GM06990 (cell line): ENCODE data around the gene SALL4.
"Not testable (repeated sequence)": the region's sequence is repeated elsewhere in the genome, so short reads cannot be mapped to it uniquely, and the experiment has no call there.

Experiments
- DNase-seq: peaks from one replicate; pipeline ENCODE4 v3.0.0-alpha.2; 2011; ENCODE audit not compliant: insufficient read length; ENCODE audit errors: extremely low read depth
- H3K27me3 ChIP-seq: replicated peaks from 2 replicates; pipeline ENCODE4 v1.6.0; 2011; ENCODE audit warnings: low read length; ENCODE audit not compliant: control insufficient read depth, insufficient read depth
- H3K36me3 ChIP-seq: 2 replicates; pipeline ENCODE4 v1.5.1; 2011; ENCODE audit warnings: low read length; ENCODE audit not compliant: control insufficient read depth, insufficient read depth
- H3K4me3 ChIP-seq: replicated peaks from 2 replicates; pipeline ENCODE4 v1.5.1; 2011; ENCODE audit warnings: low read depth, mild to moderate bottlenecking, control low read depth, low read length
- TF ChIP-seq, protein P1 (sequence below): IDR thresholded peaks from 2 replicates; pipeline ENCODE4 v1.5.1; 2011; ENCODE audit warnings: low read length, control low read depth, mild to moderate bottlenecking, inconsistent platforms; ENCODE audit not compliant: insufficient read depth, poor library complexity, severe bottlenecking

SALL4 gene

DNA sequence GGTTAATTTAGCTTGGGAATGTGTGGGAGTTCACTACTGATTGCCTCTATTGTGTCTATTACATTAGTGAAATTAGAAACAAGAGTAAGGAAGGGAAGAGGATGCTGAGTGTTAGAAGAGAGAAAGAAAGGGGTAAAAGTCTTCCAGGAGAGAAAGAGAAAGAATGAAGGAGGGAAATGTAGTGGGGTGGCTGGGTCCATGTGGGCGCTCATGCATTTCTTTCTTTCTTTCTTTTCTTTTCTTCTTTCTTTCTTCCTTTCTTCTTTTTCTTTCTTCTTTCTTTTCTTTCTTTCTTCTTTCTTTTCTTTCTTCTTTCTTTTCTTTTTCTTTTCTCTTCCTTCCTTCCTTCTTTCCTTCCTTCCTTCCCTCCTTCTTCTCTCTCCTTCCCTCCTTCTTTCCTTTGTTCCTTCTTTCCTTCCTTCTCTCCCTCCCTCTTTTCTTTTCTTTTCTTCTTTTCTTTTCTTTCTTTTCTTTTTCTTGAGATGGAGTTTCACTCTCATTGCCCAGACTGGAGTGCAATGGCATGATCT, 16.2 kb upstream of the SALL4 start:
- TF ChIP-seq, protein P1, sequence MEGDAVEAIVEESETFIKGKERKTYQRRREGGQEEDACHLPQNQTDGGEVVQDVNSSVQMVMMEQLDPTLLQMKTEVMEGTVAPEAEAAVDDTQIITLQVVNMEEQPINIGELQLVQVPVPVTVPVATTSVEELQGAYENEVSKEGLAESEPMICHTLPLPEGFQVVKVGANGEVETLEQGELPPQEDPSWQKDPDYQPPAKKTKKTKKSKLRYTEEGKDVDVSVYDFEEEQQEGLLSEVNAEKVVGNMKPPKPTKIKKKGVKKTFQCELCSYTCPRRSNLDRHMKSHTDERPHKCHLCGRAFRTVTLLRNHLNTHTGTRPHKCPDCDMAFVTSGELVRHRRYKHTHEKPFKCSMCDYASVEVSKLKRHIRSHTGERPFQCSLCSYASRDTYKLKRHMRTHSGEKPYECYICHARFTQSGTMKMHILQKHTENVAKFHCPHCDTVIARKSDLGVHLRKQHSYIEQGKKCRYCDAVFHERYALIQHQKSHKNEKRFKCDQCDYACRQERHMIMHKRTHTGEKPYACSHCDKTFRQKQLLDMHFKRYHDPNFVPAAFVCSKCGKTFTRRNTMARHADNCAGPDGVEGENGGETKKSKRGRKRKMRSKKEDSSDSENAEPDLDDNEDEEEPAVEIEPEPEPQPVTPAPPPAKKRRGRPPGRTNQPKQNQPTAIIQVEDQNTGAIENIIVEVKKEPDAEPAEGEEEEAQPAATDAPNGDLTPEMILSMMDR = no peak
- H3K27me3 ChIP-seq = no peaks in the 10 kb centered on the region
- no peak for DNase-seq

DNA sequence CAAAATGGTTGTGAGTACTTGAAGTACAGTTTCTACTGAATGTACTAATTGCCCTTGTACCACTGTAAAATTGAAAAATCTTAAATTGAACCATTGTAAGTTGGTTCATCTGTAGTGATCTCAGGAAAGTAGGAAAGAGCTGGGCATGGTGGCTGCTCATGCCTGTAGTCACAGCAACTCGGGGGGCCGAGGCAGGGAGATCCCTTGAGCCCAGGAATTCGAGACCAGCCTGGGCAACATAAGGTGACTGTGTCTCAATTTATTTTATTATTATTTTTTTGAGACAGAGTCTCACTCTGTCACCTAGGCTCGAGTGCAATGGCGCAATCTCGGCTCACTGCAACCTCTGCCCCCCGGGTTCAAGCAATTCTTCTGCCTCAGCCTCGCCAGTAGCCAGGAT, 14.5 kb upstream of the SALL4 start:
- not testable (repeated sequence) for H3K36me3 ChIP-seq, DNase-seq, H3K4me3 ChIP-seq, H3K27me3 ChIP-seq

More for the DNA sequence above, 16.2 kb upstream of the SALL4 start:
- no peak overlapping the region for H3K4me3 ChIP-seq
- no peaks in the 10 kb centered on the region for H3K36me3 ChIP-seq

DNA sequence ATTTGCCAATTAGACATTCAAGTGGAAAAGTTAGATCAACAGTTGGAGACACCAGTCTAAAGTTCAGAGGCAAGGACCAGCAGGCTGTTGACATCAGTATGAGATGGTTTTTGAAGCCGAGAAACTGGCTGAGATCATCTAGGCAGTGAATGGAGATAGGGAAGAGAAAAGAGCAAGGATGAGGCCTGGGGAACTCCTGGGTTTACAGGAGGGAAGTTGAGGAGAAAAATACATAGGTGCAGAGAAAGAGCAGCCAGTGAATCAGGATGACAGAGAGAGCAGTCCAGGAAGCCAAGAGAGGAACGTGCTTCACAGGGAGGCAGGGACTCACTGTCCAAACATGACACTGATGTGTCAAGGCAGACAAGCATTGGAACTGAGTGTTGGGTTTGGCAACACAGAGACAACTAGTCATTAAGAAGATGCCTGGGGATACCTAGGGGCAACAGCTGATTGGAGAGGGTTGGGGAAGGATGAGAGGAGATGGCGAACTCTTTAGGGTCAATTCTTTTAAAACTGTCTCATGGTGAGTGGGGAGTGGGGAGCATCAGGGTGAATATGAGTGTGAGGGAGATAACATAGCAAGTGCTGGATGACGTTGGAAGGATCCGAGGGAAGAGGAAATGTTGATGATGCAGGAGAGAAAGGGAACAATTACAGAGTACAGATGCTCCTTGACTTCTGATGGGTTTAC, 13.2 kb upstream of the SALL4 start:
- H3K27me3 ChIP-seq = no peaks in the 10 kb centered on the region

DNA sequence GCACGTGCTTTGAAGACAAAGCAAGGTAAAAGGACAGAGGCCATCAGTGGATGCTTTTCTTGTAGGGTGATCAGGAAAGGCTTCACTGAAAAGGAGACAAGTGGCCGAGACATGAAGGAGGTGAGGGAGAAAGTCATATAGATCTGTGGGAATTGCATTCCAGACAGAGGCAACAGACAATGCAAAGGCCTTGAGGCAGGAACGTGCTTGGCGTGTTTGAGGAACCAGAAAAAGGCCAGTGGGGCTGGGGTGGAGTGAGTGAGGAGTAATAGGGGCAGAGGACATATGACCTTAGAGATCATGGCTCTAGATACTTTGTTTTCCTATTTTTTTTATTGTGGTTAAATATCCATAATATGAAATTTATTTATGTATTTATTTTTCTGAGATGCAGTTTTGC, 10.5 kb upstream of the SALL4 start:
- no peak for DNase-seq
- Histone ChIP-seq H3K27me3 (no peaks in the 10 kb centered on the region), H3K36me3 (no peaks in the 10 kb centered on the region), H3K4me3 (no peak overlapping the region)
- TF ChIP-seq, protein P1 = no peak

More for the DNA sequence above, 13.2 kb upstream of the SALL4 start:
- H3K4me3 ChIP-seq = no peak overlapping the region
- TF ChIP-seq, protein P1 = no peak
- no peaks in the 10 kb centered on the region for H3K36me3 ChIP-seq
- DNase-seq = no peak

DNA sequence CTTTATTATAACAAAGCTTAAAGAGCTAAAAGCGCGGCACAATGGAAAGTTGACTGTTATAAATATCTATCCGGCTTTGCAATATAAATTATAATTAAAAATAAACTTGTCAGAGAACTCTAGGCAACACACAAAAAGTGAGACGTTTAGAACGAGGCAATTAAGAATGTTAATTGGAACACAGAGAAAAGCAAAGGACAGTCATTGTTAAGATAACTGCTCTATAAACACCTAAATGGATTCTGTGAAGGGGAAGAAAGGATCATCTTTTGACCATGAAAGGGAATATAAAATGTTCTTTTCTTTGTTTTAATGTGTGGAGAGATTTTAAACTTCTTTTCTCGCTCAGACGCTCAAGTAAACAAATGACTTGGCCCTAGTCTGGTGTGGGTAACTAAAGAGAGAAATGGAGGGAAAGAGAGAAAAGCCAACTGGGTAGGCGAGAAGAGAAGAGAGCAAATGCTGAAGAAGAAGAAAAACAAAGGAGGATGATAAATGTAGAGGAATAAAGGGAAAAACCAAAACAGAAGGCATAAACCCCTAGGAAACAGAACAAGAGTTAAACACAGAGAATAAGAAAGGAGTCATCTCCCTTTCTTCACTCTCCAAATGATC, 9.3 kb upstream of the SALL4 start:
- Histone ChIP-seq H3K4me3 (no peak overlapping the region), H3K27me3 (no peaks in the 10 kb centered on the region), H3K36me3 (no peaks in the 10 kb centered on the region)
- TF ChIP-seq, protein P1 = no peak
- no peak for DNase-seq

DNA sequence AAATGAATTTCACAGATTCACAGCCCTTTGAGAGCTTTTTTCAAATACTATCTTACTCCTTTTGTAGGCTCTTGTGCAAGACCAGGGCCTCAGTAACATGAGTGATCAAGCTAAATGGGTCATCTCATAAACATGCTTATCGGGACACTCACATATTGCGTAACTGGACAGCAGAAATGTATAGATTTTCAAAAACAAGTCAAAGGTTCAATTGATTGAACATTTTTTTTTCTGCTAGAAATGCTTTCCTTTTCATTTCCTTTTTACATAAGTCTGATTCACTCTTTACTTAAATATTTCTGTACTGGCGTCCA, 8.7 kb upstream of the SALL4 start:
- H3K27me3 ChIP-seq = no peaks in the 10 kb centered on the region
- TF ChIP-seq, protein P1 = no peak
- H3K36me3 ChIP-seq = no peaks in the 10 kb centered on the region
- H3K4me3 ChIP-seq = no peak overlapping the region
- DNase-seq = no peak
